Nephron progenitor cell (in vitro differentiated cells): ENCODE results near the gene KMO.

Experiments used
- DNase-seq: peaks from one replicate; pipeline ENCODE4 v3.0.0; 2021
- H3K27ac Mint-ChIP-seq: 2 replicates; pipeline ENCODE4 v1.8.0; 2021; ENCODE audit warnings: mild to moderate bottlenecking, moderate library complexity, mixed read lengths
- H3K27me3 Mint-ChIP-seq: 2 replicates; pipeline ENCODE4 v1.8.0; 2021; ENCODE audit warnings: mild to moderate bottlenecking, low read depth, mixed read lengths; ENCODE audit not compliant: poor library complexity
- H3K36me3 Mint-ChIP-seq: 2 replicates; pipeline ENCODE4 v1.8.0; 2021; ENCODE audit warnings: low read depth, mixed read lengths
- H3K4me1 Mint-ChIP-seq: 2 replicates; pipeline ENCODE4 v1.8.0; 2021; ENCODE audit warnings: mixed read lengths
- H3K4me3 Mint-ChIP-seq: 2 replicates; pipeline ENCODE4 v1.8.0; 2021; ENCODE audit warnings: mild to moderate bottlenecking, moderate library complexity, mixed read lengths
- H3K9me3 Mint-ChIP-seq: 2 replicates; pipeline ENCODE4 v1.8.0; 2021; ENCODE audit warnings: mild to moderate bottlenecking, moderate library complexity, mixed read lengths
- CTCF ChIP-seq: fragments of 200-600 bp; sonication (generic); IDR thresholded peaks from 2 replicates; pipeline ENCODE4 v1.5.0; 2021; ENCODE audit warnings: antibody characterized with exemption

Gene KMO

DNA sequence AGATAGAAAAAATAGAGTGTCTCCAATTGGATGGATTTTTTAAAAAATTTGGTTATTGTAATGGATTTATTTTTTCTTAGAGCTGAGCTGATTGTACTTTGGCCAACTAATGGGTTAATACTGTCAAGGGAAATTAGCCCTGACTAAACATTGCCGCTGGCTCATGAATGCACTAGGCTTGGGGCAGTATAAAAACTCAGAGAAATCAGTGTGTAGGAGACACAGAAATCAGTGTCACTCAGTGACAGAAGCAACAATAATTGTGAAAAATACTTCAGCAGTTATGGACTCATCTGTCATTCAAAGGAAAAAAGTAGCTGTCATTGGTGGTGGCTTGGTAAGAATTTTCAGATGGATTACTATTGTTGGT is at the start of gene KMO:
Gene KMO (plus strand): TSS at position 217 of the 370 bp plus-strand sequence. CDS start 67 bp downstream, at position 284.
- no peak for DNase-seq

DNA sequence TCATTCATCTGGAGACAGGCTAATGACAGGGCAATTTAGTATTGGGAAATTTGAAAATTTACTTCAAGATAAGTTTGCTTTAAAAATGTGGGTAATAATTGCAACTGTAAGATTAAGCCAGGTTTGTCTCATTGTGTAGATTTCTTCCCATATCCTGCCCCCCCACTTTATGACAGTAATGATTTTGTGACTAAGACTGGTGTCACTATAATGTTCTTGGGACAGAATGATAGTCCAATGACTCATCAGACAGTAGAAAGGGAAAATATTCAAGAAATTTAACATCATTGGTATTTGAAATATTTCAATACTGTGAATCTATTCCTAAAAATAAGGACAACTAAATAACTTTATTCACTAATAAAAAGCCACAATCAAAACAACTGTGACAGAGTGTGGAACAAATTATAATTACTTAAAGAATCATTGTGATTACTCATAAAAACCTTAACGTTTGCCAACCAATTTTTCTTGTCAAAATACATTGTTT is 49.4 kb upstream of the KMO start:
- no peak for TF ChIP-seq CTCF
- no peak overlapping the region for H3K4me3 Mint-ChIP-seq

More for the DNA sequence above, at the start of gene KMO:
- H3K9me3 Mint-ChIP-seq: no peaks in the 10 kb centered on the region
- H3K27me3 Mint-ChIP-seq: peaks cover 4% of the 10 kb centered on the region
- H3K27ac Mint-ChIP-seq: peak within 1 kb of the TSS; percentile 49
- H3K4me1 Mint-ChIP-seq: peaks cover 12% of the 10 kb centered on the region
- no peak for TF ChIP-seq CTCF
- H3K36me3 Mint-ChIP-seq: no peaks in the 10 kb centered on the region
- peak within 1 kb of the TSS; percentile 75 for H3K4me3 Mint-ChIP-seq

DNA sequence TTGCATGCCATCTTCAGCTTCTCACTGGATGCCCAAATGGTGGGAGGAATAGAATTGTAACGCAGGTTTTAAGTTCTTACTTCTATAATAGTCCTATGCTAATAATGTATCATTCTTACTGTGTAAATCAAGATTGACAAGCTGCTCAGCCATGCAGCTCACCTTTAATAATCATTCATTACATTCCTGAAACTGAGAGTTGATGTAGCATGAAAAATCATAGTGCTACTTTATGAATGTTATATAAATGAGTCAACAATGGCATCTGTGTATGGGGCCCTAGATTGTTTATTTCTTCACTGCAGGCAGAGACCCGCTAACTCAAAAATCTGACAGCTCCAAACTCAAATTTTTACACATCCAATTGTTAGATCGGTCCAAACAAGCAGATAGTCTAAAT is 47.0 kb upstream of the KMO start:
- peaks cover 8% of the 10 kb centered on the region for H3K9me3 Mint-ChIP-seq
- H3K36me3 Mint-ChIP-seq: peaks cover 5% of the 10 kb centered on the region
- peaks cover 3% of the 10 kb centered on the region for H3K27me3 Mint-ChIP-seq
- H3K27ac Mint-ChIP-seq: no peak overlapping the region
- no peak overlapping the region for H3K4me3 Mint-ChIP-seq
- DNase-seq: no peak
- no peak for TF ChIP-seq CTCF
- no peaks in the 10 kb centered on the region for H3K4me1 Mint-ChIP-seq

More for the DNA sequence above, 49.4 kb upstream of the KMO start:
- no peaks in the 10 kb centered on the region for H3K4me1 Mint-ChIP-seq
- no peaks in the 10 kb centered on the region for H3K27me3 Mint-ChIP-seq
- peaks cover 8% of the 10 kb centered on the region for H3K9me3 Mint-ChIP-seq
- H3K36me3 Mint-ChIP-seq: peaks cover 5% of the 10 kb centered on the region
- no peak for DNase-seq
- H3K27ac Mint-ChIP-seq: no peak overlapping the region

DNA sequence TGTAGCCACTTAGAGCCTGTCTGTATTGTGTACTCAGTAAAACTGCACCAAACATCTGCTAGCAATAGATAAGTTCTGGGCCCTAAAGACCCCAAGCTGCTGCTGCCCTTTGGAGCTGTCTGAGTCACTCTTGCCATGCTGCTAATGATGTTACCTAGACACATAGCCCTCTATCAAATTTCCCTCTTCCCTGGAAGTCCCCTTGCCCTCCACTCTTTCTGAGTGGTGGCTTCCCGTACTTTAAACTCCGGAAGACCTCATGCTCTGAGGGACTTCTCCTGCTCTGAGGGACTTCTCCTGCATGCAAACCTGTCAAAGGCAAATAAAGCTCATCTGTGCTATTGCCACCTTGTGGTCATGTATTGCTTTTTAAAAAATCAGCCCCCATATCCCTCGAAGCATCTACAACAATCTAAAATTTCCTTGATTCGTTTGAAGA is 46.6 kb upstream of the KMO start:
- no peak for DNase-seq
- peaks cover 5% of the 10 kb centered on the region for H3K36me3 Mint-ChIP-seq
- H3K27ac Mint-ChIP-seq: no peak overlapping the region
- H3K27me3 Mint-ChIP-seq: peaks cover 3% of the 10 kb centered on the region
- H3K9me3 Mint-ChIP-seq: peaks cover 8% of the 10 kb centered on the region
- H3K4me3 Mint-ChIP-seq: no peak overlapping the region
- peak; percentile 11 for TF ChIP-seq CTCF
- H3K4me1 Mint-ChIP-seq: no peaks in the 10 kb centered on the region

GRCh38 chr1:241488739-241489138 is 43.4 kb upstream of the KMO start:
- H3K27me3 Mint-ChIP-seq: peaks cover 3% of the 10 kb centered on the region
- TF ChIP-seq CTCF: no peak
- H3K9me3 Mint-ChIP-seq: peaks cover 8% of the 10 kb centered on the region
- no peaks in the 10 kb centered on the region for H3K4me1 Mint-ChIP-seq
- no peak overlapping the region for H3K27ac Mint-ChIP-seq
- peaks cover 11% of the 10 kb centered on the region for H3K36me3 Mint-ChIP-seq
- H3K4me3 Mint-ChIP-seq: no peak overlapping the region
- DNase-seq: no peak

DNA sequence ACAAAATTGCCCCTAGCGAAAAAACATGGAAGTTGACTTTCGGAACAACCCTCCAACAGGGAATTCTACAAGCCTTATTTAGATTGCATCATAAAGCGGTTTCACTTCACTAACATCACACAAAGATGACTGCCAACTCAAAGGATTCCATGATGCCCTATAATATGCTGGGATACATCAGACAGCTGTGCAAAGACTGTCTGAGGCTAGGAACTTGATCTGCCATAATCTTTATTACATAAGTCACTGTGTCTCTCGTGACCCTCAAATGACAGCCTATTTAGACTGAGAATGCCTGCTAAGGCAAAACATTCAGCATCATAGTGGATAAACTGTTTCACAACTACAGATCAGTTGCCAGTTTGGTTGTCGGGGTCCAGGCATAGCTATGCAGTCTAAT is 36.4 kb upstream of the KMO start:
- H3K9me3 Mint-ChIP-seq: no peaks in the 10 kb centered on the region
- H3K27me3 Mint-ChIP-seq: no peaks in the 10 kb centered on the region
- no peak overlapping the region for H3K4me3 Mint-ChIP-seq
- peak overlapping the region; percentile 51 for H3K27ac Mint-ChIP-seq
- TF ChIP-seq CTCF: no peak
- H3K4me1 Mint-ChIP-seq: no peaks in the 10 kb centered on the region
- peaks cover 37% of the 10 kb centered on the region for H3K36me3 Mint-ChIP-seq
- no peak for DNase-seq
